ENCODE measurements around the gene FRG2C.
"Not testable (repeated sequence)": the region's sequence is repeated elsewhere in the genome, so short reads cannot be mapped to it uniquely, and the experiment has no call there.

The FRG2C gene

GRCh38 chr3:75664028-75664427 lies at the start of gene FRG2C:
Gene FRG2C (plus strand): TSS chr3:75664328. CDS start chr3:75664380, 52 bp downstream.
- DNase-seq, result not testable (repeated sequence)

DNA sequence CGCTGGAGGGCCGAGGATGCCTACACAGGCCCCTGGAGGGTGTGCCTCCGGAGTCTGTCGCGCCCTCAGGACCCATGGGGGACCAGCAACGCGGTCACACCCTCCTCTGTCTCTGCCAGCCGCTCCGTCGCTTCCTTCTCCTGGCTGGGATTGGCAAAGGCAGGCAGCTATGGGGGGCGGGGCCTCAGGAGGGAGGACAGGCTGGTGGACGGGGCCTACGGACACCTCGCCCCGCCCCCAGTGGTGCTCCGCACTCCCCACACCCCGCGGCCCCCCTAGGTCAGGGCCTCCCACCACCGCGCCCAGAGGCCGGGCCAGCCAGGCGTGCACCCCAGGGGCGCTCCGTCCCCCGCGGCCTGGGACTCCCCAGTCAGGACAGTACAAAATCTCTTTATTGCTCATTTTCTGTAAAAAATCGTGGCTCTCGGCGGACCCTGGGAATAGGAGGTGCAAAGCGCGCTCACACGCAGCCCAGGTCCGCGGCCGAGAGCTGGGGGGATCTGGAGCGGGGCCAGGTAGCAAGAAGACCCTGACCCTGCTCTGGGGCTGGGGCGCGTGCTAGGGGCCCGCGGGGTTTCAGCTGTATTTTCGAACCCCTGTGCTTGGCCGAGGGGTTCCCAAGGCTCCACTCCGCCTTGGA lies 45.3 kb upstream of the FRG2C start:
- not testable (repeated sequence) for DNase-seq

- not testable (repeated sequence) for DNase-seq
Measured at GRCh38 chr3:75619481-75620031, 44.6 kb upstream of the FRG2C start.

DNA sequence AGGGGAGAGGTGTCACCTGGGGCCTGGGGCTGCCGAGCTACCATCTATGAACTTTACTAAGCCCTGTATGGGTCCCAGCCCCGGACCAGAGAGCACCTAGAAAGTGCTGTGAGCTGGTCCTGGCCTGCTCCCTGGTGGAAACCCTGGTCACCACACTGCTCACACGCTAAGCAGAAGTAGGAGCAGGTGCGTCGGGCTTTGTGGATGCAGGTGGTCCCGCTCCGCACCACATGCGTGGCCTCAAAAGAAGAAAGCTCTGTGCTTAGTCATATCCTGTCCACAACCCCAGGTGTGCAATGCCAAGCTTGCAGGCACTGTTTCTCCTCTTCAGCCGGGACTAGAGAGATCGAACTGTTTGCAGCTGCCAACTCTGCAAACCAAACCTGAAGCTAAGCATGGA lies 42.4 kb upstream of the FRG2C start:
- not testable (repeated sequence) for DNase-seq

DNA sequence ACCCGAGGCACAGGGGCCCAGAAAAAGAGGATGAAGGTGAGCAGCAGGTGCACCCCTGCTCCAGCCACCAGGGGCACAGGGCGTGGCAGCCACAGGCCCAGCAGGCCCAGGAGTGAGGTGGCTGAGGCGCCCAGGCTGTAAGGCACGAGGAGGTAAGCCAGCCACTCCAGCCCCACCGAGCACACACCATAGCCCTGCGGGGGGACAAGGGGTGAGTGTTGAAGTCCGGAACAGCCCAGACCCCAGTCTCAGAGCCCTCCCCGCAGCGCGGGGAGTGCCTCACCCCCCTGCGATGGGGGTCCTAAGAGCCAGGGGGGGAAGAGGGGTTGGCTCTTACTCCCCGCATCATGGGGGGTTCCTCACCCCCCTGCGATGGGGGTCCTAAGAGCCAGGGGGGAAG lies 40.5 kb upstream of the FRG2C start:
- DNase-seq, result not testable (repeated sequence)

- DNase-seq, result not testable (repeated sequence)
Measured at GRCh38 chr3:75630887-75631535, 33.1 kb upstream of the FRG2C start.

DNA sequence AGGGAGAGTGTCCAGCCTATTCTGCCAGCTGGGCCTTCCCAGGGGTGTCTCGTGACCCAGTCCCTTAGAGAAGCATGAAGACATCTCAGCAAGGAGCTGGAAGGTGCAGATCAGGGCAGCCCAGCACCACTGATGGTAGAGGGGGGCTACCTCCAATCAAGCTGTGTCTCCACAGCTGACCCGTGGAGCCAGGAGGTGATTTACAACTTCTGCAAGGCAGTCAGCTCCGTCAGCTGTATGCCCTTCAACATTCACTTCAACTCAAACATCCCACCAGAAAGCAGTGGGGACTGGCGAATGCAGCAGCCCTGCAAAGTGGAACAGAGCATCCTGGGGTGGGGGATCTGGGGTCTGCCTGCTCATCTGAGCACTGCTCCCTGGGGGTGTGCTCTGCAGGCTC lies 32.6 kb upstream of the FRG2C start:
- DNase-seq, result no peak

DNA sequence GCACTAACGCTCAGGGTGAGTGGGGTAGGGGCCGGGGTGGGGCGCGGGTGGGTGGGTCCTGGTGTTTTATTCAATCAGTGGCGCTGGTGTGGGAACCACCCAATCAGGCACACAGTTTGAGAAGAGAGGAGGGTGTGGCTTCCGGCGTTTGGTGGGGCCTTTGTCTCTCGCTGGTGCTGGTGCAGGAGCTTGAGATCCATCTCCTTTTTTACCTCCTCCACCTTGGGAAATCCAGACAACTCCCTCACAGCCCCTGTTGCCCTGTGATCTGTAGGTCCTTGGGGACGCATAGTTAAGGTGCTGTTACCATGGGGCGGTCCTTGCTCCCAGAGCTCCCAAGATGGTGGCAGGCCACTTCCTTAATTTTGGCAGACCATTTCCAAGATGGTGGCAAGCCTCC lies 25.2 kb upstream of the FRG2C start:
- not testable (repeated sequence) for DNase-seq

DNA sequence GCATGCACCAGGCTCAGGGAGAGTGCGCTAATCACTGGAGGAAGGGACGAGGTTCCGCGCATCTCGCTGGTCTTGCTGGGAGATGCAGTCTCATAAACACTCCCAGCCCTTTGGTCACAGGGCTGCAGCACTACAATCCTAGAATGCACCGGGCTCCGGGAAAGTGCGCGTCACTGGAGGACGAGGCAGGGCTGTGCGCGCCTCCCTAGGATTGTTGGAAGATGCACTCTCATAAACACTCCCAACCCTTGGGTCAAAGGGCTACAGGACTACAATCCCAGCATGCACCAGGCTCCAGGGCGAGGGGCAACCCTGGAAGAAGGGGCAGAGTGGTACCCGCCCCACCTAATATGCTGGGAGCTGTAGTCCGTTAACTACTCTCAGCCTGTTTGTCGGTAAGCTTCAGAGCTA lies 23.0 kb upstream of the FRG2C start:
- DNase-seq, result not testable (repeated sequence)

- DNase-seq, result not testable (repeated sequence)
Measured at GRCh38 chr3:75643031-75643800, 20.9 kb upstream of the FRG2C start.

- DNase-seq, result not testable (repeated sequence)
Measured at GRCh38 chr3:75645548-75645947, 18.6 kb upstream of the FRG2C start.

DNA sequence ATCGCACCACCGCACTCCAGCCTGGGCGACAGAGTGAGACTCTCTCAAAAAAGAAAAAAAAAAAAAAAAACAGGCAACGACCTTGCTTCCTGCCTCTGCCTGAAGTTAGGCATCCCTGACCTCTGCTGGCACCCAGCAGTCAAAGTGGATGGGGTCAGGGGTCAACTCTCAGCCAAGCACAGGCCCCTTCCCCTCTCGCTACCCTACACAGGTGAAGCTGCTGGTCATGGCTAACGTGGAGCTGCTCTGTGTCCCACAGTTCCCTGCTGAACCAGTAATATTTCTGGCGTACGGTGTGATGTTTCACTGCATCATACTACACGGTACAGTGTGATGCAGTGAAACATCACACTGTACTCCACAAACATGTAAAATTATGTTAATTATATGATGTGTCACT lies 13.9 kb upstream of the FRG2C start:
- DNase-seq, result no peak

GRCh38 chr3:75655101-75655904 lies 8.8 kb upstream of the FRG2C start:
- not testable (repeated sequence) for DNase-seq

- not testable (repeated sequence) for DNase-seq
Measured at GRCh38 chr3:75655956-75656355, 8.2 kb upstream of the FRG2C start.

DNA sequence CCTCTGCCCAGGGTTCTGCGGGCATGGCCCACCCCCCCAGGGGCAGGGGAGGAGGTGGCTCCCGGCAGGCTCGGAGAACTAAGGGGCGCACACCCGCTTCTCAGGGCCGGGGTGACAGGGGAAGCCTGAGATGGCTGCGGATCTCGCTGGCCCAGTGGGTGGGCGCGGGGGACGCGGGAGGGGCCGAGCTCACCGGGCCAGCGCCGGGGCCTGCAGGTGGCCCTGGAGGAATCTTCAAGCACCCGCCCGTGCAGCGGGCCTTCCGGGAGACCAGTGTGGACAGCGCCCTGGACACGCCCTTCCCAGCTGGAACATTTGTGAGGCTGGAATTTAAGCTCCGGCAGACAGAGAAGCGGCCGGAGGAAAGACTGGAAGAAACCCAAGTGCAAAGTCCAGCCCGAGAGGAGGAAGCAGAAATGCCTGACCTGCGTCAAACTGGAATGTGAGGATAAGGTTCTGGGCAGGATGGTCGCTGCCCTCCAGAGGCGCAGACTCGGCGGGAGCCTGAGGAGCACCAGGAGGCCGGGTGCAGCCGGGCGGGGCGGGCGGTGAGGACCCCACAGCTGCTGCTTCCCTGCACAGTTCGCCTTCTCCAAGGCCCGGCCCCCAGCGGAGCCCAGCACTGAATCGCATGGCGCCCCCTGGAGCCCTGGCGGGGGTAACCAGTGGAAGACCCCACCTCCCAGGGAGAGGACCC lies 5.6 kb upstream of the FRG2C start:
- not testable (repeated sequence) for DNase-seq

DNA sequence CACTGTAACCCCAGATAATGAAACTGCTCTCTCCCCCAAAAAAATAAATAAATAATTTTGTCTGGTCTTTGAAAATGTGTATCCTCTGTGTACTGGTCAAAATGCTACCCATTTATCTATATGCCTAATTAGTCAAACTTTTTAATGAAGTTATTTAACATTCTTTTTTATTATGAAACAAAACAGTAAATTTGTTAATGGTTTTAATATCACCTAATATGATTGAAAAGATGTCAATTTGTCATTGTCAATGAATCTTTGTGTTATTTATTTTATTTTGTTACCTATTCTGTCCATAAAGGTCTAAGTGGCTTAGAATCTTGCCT lies 5.1 kb upstream of the FRG2C start:
- not testable (repeated sequence) for DNase-seq

DNA sequence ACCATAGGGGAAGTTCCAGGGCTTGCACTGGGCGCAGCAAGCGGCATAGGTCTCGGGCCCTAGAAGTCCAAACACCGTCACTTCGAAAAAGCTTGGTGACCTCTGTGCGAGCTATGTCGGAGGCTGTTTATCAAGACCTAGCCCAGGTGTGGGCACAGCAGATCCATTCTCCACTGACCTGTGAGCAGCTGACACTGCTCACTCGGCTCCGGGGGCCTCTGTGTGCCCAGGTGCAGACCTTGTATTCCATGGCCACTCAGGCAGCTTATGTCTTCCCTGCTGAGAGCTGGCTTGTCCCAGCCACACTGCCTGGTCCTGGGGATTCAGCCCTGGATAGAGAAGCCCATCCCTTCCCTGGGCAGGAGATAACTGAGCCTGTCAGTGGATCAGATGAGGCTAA lies 1.5 kb downstream of the FRG2C start:
- not testable (repeated sequence) for DNase-seq

DNA sequence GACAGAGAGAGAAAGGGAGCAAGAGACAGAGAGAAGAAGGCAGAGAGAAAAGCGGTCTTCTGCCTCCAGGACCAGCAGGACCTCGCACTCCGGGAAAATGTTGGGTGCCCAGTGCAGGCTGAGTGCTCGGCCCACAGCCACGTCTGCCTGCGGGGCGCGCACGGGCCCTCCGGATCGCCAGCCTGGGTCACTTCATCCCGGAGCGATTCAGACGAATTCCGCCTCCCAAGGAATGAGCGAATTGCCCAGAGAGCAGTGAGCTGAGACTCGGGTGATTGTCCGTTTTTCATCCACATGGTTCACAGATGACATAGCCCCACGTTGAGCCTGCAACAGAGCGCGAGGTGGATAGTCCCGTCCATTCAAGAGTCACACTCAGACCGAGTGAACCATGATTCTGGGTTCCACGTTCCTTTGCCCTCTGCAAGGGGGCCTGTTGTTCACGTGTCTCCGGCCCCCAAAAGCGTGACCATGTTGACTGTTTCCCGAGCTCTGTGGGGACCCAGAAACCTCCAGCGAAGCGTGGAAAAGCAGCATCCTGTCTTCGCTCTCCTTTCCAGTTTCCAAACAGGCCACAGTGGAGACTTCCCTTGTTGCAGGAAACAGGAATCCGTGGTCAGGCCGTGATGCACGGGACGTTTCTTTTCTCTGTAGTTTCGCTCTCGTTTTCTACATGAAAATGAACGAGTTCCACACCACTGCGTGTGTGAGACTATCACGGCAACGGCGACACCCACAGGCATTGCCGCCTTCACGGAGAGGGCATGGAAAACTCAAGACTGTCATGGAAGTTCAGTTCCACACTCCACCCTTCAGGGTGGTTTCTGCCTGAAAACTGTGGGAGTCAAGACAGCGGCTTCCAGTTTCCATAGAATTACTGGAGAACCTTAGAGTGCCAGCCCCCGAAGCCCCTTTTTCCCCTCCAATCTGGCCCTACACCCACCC lies 3.9 kb downstream of the FRG2C start:
- DNase-seq, result not testable (repeated sequence)

- not testable (repeated sequence) for DNase-seq
Measured at GRCh38 chr3:75668759-75669347, 4.7 kb downstream of the FRG2C start.

Measured in AML-193 (cell line).